Adrenal gland (tissue), 12 donors: Measurements from ENCODE around the gene LRCH1. TPM values are rescaled to one million over a fixed set of nuclear protein-coding genes. Genes with fewer than 3 reads are reported as not detected.

ENCODE experiments used
- DNase-seq, 7 donors: peaks; one replicate each; pipeline ENCODE4 v3.0.0-alpha.2; 2019 to 2020
- H3K27ac ChIP-seq, 5 donors: fragments of 200-600 bp; sonication (generic) in 4 of 5; 1 replicate in 3 of 5; 2 replicates in 2 of 5; pipeline versions ENCODE4 v1.5.1 to v1.8.0; 2016 to 2020; ENCODE audit warnings: mild to moderate bottlenecking in 1 of 5
- H3K27me3 ChIP-seq: fragments of 200-600 bp; 2 replicates; pipeline ENCODE4 v1.8.0; 2021
- H3K36me3 ChIP-seq, 2 donors: fragments of 200-600 bp; replicated peaks in 1 of 2; 1 replicate in 1 of 2; 2 replicates in 1 of 2; pipeline versions ENCODE4 v1.5.1 to v1.8.0; 2018 to 2022
- H3K4me1 ChIP-seq, 2 donors: fragments of 200-600 bp; replicated peaks in 1 of 2; 1 replicate in 1 of 2; 2 replicates in 1 of 2; pipeline versions ENCODE4 v1.5.1 to v1.8.0; 2018 to 2021
- H3K4me3 ChIP-seq, 4 donors: fragments of 200-600 bp; sonication (generic) in 3 of 4; one replicate each; pipeline ENCODE4 v1.5.1; 2016 to 2018
- H3K9me3 ChIP-seq, 3 donors: fragments of 200-600 bp; sonication (generic) in 1 of 3; replicated peaks in 1 of 3; 1 replicate in 2 of 3; 2 replicates in 1 of 3; pipeline versions ENCODE4 v1.5.1 to v1.8.0; 2016 to 2021
- POLR2A ChIP-seq, 2 donors: fragments of 450-650 bp; IDR thresholded peaks; one replicate each; pipeline ENCODE4 v1.6.1; 2017; ENCODE audit warnings: antibody characterized with exemption in 2 of 2, mild to moderate bottlenecking in 2 of 2, moderate library complexity in 1 of 2
- WGBS, 4 donors: extraction: QIAGEN DNeasy Blood & Tissue Kit in 2 of 4; methylation state at CpG; one replicate each; pipeline versions ENCODE4 v1.1.5 to v1.1.7; 2013 to 2017; 5-methylcytosine and 5-hydroxymethylcytosine counted together
- intact Hi-C, 2 donors: fragments of 100-400 bp; cut with DNase I; formaldehyde crosslinking; loops; one replicate each; pipeline versions ENCODE4 v1.14.1 to v1.15.0; 2022 to 2023
- polyA plus RNA-seq, 3 donors: library from polyadenylated mRNA; stranded (reverse); fragments of 200-250 nt in 2 of 3; fragments of 350-450 nt in 1 of 3; fragmentation: Illumina TruSeq in 1 of 3; extraction: RNeasy Lipid Tissue Mini Kit (QIAGEN cat#74804) in 1 of 3; gene quantifications; one replicate each; pipeline ENCODE4 v1.2.3, GENCODE V29; 2013 to 2014
- total RNA-seq, 9 donors: library from RNA; depleted of rRNA in 4 of 9; stranded (reverse); fragments of >200 nt in 4 of 9; fragments of 120-200 nt in 1 of 9; fragmentation: NEBNext Ultra II Directional in 1 of 9; extraction: Animal tissue kit (Norgen Biotek cat#: 25700) in 1 of 9; gene quantifications; one replicate each; pipeline versions ENCODE4 v1.1.0 to v1.2.4, GENCODE V29; 2013 to 2023
- TF ChIP-seq, protein P1 (sequence below), 6 experiments: fragments of 450-650 bp in 4 of 6; fragments of 200-600 bp in 2 of 6; sonication (generic) in 1 of 6; IDR thresholded peaks; 1 replicate in 5 of 6; 2 replicates in 1 of 6; pipeline versions ENCODE4 v1.5.1 to v1.8.0; 2016 to 2021; ENCODE audit warnings: antibody characterized with exemption in 6 of 6, mild to moderate bottlenecking in 2 of 6, moderate library complexity in 1 of 6
- donor health status: healthy with polysubstance abuse.
- donor health status: Bipolar disorder and iron deficiency.
- donor health status: DM: yes; HTN: yes; CAD: no.
- donor health status: DM: no; HTN: no; CAD: no.
- donor health status: DM: no; HTN: no; CAD: no.
- donor health status: DM: yes; HTN: yes; CAD: no.

The LRCH1 gene
- total and polyA plus RNA-seq, 12 donors: 2.8 to 13.6 (median 8.4) TPM

- TF ChIP-seq, protein P1, sequence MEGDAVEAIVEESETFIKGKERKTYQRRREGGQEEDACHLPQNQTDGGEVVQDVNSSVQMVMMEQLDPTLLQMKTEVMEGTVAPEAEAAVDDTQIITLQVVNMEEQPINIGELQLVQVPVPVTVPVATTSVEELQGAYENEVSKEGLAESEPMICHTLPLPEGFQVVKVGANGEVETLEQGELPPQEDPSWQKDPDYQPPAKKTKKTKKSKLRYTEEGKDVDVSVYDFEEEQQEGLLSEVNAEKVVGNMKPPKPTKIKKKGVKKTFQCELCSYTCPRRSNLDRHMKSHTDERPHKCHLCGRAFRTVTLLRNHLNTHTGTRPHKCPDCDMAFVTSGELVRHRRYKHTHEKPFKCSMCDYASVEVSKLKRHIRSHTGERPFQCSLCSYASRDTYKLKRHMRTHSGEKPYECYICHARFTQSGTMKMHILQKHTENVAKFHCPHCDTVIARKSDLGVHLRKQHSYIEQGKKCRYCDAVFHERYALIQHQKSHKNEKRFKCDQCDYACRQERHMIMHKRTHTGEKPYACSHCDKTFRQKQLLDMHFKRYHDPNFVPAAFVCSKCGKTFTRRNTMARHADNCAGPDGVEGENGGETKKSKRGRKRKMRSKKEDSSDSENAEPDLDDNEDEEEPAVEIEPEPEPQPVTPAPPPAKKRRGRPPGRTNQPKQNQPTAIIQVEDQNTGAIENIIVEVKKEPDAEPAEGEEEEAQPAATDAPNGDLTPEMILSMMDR (IDR thresholded peaks at IDR 0.05): no peak
- TF ChIP-seq POLR2A (IDR thresholded peaks at IDR 0.05): no peak
- H3K4me3 ChIP-seq: no peak overlapping the region
- 74 to 86% (median 85%) methylated on average over 2 of the region's 2 CpGs for WGBS, 4 donors
- no peaks in the 10 kb centered on the region for H3K27me3 ChIP-seq
- H3K4me1 ChIP-seq: peaks cover 0 to 17% of the 10 kb centered on the region in 2 donors
- intact Hi-C loops: no loop called here
- H3K36me3 ChIP-seq: no peaks in the 10 kb centered on the region
- H3K9me3 ChIP-seq: no peaks in the 10 kb centered on the region
- H3K27ac ChIP-seq: no peak overlapping the region
- no peak for DNase-seq
Measured at GRCh38 chr13:46620471-46620870, 67.5 kb downstream of the LRCH1 start.

DNA sequence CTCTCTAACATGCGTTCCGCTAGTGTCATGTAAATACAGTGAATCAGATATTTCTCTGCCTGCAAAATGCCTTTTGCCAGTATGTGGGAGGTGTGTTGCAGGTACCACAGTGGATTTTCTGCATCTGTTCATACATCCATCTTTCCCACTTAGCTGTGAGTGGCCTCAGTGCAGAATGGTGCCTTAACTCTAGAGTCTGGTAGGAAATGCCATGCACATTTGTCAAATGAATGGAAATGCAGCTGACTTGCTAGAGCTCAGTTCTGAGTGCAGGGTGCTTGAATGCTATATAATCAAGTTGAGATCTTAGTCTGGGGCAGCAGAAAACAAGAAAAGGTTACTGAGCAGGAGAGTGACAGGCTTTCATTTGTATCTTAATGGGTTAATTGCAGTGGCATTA, 68.2 kb downstream of the LRCH1 start:
- Histone ChIP-seq H3K4me3 (no peak overlapping the region), H3K27me3 (no peaks in the 10 kb centered on the region), H3K9me3 (no peaks in the 10 kb centered on the region), H3K4me1 (peaks cover 0 to 17% of the 10 kb centered on the region in 2 donors), H3K36me3 (no peaks in the 10 kb centered on the region), H3K27ac (no peak overlapping the region)
- 96 to 100% (median 98%) methylated on average over 2 of the region's 2 CpGs for WGBS, 4 donors
- no peak for DNase-seq
- intact Hi-C loops: no loop called here
- TF ChIP-seq, protein P1 (IDR thresholded peaks at IDR 0.05): no peak
- TF ChIP-seq POLR2A (IDR thresholded peaks at IDR 0.05): no peak

DNA sequence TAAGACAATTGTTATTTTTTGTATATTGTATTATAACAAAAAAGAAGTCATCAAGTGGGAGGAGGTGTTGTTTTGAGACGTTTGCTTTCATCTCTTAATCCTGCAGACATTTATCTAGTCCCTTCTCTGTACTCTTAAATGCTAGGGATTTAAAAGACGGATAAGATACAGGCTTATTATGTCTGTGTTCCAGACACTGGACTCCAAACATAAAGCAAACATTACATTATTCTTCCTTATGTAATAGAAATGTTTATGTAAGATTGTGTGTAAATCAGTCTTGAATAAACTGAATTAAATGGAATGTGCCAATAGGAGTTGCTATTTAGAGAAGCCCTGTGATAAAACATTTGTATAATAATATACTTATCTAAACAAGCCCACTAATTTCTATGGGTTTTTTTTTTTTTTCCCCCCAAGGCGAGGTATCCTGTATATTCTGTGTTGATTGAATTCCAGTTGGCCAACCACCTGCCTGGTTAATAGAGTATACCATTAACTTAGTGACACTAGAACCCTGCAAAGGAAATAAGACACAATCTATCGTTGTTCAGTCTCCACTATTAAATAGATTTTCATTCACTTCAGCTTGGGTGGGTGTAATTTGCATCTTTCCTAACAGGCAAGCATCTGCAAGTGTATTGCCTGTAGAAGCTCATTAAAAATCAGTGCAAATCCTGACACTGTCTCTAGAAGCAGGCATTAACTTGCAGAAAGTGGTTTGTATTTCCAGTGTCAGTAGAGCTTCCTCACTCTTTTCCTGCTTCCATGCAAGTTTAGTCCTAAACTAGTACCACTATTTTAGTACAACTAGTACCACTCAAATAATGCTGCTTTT, 69.0 kb downstream of the LRCH1 start:
- Histone ChIP-seq H3K27ac (no peak overlapping the region), H3K36me3 (no peaks in the 10 kb centered on the region), H3K9me3 (no peaks in the 10 kb centered on the region), H3K4me1 (peaks cover 0 to 17% of the 10 kb centered on the region in 2 donors), H3K4me3 (no peak overlapping the region), H3K27me3 (no peaks in the 10 kb centered on the region)
- TF ChIP-seq, protein P1 (IDR thresholded peaks at IDR 0.05): no peak
- TF ChIP-seq POLR2A (IDR thresholded peaks at IDR 0.05): no peak
- no peak for DNase-seq
- WGBS, 4 donors: 80 to 84% (median 82%) methylated on average over 4 of the region's 4 CpGs
- intact Hi-C loops: no loop called here

DNA sequence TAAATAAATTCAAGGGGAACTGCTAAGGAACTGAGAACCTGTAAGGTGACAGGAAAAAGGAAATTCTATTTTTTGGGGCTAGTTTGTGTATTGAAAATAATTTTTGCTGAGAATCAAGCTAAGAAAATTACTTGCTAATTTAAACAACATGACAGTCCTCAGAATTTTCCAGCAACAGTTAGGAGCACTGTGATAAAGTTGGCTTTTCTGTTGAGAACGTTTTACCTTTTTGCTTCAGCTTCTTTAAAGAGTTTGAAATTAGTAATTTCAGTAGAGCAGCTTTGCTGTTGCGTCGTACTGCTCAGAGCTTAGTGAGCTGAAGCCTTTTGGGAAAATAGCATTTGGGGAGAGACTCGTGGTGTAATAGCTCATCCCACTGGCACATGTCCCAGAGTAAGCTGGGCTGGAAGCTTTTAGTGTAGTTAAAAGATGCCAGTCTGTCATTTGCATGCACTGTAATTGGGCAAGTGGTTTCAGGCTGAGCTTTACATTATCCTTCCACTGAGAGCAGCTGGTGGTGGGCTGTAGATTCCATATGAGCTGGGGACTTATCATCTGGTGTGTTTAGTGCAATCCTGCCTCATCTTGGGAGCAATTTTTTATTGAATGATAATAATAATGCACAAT, 69.8 kb downstream of the LRCH1 start:
- 7 to 25% (median 17%) methylated on average over 4 of the region's 4 CpGs for WGBS, 4 donors
- H3K27me3 ChIP-seq: no peaks in the 10 kb centered on the region
- no peak for TF ChIP-seq POLR2A (IDR thresholded peaks at IDR 0.05)
- TF ChIP-seq, protein P1 (IDR thresholded peaks at IDR 0.05): no peak
- DNase-seq: peak; percentile 64 to 84 (median 74)
- H3K36me3 ChIP-seq: no peaks in the 10 kb centered on the region
- no peaks in the 10 kb centered on the region for H3K9me3 ChIP-seq
- H3K27ac ChIP-seq: no peak overlapping the region
- intact Hi-C loops: no loop called here
- no peak overlapping the region for H3K4me3 ChIP-seq
- peaks cover 0 to 17% of the 10 kb centered on the region in 2 donors for H3K4me1 ChIP-seq
